Stimulated activated CD8-positive, alpha-beta memory T cell treated with anti-CD3 and anti-CD28 coated beads, Interleukin-15, amount 100 ng/mL, for 48 hours (primary cell): ENCODE data around the gene RAB26.

Experiments used
- DNase-seq, 2 donors: peaks; one replicate each; pipeline ENCODE4 v3.0.0-alpha.2; 2020; ENCODE audit warnings: low read depth in 2 of 2

Gene RAB26

DNA sequence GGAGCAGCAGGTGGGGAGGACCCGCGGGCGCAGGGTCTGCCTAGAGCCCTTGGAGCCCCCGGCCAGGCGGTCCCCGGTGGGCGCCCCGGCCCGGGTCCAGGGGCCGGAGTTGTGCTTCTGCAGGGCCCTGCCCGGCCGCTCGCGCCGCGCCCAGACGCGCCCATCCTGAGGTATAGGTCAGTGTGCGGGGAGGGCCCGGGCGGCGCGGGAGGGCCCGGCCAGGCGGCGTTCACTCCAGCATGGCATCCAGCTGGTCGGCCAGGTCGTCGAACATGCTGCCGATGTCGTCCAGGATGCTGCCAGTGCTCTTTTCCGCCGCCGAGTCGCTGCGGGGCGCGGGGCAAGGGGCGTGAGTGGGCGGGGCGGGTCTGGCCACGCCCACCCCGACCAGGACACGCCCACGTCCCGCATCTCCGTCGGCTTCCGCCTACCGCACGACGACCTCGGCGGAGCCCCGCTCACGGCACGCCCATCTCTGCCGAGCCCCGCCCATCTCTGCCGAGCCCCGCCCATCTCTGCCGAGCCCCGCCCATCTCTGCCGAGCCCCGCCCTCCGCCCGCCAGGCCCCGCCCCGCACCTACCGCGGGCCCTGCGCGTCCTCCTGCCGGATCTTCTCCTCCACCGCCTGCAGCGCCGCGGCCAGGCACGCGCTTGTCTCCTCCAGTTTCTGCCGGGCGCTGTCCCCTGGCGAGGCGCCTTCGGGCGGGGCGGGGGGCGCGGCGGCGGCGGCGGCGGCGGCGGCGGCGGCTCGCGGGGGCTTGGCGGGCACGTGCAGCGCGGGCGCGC is 30.1 kb downstream of the RAB26 start:
- DNase-seq: peak in 1 of 2 donors; percentile 15

GRCh38 chr16:2179107-2179501 is 30.7 kb downstream of the RAB26 start:
- DNase-seq: no peak

- no peak for DNase-seq
These were observed 31.2 kb downstream of the RAB26 start for GRCh38 chr16:2179576-2179975.

- no peak for DNase-seq
These were observed 32.0 kb downstream of the RAB26 start for GRCh38 chr16:2180461-2180860.

GRCh38 chr16:2180962-2181923 is 32.8 kb downstream of the RAB26 start:
- DNase-seq: no peak

GRCh38 chr16:2181952-2182351 is 33.5 kb downstream of the RAB26 start:
- DNase-seq: no peak

GRCh38 chr16:2183671-2184070 is 35.2 kb downstream of the RAB26 start:
- DNase-seq: no peak

DNA sequence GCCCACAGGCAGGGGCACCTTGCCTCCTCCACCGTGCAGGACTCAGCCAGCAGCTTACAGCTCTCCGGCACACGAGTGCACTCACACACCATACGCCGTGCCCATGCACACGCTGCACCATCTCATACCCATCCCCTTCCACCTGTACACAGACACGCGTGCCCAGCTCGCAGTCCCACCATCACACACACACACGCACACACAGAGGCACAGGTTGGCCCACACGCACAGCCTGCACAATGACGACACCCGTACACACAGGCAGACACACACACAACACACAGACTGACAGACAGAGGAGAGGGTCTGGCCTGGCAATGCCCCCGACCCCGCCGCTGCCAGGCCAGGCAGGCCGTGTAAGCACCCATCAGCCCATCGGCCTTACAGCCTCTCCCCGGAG is 35.9 kb downstream of the RAB26 start:
- DNase-seq: no peak

GRCh38 chr16:2184962-2185361 is 36.5 kb downstream of the RAB26 start:
- DNase-seq: no peak

GRCh38 chr16:2186064-2186463 is 37.6 kb downstream of the RAB26 start:
- no peak for DNase-seq

GRCh38 chr16:2186505-2186904 is 38.1 kb downstream of the RAB26 start:
- DNase-seq: no peak

DNA sequence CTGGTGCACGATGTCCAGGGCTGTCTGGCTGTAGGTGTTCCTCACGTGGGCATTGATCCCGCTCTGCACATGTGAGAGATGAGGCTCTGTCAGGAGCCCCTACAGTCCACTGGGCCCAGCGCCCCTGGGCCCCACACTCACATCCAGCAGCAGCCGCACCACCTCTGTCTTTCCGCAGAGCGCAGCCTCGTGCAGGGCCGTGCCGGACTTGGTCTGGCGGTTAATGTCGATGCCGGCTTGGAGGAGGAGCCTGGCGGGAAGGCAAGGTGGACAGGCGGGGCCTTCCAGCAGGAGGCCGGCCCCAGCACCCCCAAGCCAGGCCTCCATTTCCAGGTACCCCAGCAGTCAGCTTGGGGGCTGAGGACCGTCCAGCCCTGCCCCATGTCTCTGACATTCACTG is 38.8 kb downstream of the RAB26 start:
- no peak for DNase-seq

DNA sequence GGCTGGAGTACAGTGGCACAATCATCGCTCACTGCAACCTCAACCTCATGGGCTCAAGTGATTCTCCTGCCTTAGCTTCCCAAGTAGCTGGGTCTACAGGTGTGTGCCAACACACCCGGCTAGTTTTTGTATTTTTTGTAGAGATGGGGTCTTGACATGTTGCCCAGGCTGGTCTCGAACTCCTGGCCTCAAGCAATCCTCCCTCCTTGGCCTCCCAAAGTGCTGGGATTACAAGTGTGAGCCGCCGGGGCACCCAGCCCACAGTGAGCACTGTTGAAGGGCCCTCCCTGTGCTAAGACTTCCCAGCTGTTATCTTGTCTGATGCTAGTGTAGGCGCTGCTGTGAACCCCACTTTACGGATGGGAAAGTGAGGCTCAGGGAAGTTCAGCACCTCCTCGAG is 40.0 kb downstream of the RAB26 start:
- no peak for DNase-seq

DNA sequence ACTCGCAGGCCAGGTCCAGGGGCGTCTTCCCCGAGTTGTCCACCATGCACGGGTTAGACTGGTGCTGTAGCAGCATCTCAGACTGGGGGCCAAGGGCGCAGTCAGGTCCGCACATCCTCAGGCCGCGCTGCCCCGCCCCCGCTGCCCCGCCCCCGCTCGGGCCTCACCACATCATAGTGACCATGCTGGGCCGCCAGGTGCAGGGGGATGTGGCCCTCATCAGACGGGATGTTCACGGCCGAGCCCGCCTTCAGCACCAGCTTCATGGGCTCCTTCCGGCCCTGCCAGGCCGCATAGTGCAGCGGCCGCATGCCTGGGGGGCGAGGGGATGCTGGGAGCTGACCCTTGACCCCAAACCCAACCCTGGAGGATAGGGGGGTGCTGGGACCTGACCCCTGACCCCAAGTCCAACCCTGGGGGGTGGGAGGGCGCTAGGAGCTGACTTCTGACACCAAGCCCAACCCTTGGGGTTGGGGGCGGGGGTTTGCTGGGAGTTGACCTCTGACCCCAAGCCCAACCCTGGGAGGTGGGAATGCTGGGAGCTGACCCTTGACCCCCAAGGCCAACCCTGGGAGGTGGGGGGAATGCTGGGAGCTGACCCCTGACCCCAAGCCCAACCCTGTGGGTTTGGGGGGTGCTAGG is 40.9 kb downstream of the RAB26 start:
- no peak for DNase-seq

- DNase-seq: no peak
These were observed 41.7 kb downstream of the RAB26 start for GRCh38 chr16:2190002-2190658.

- no peak for DNase-seq
These were observed 42.4 kb downstream of the RAB26 start for GRCh38 chr16:2190659-2191445.

DNA sequence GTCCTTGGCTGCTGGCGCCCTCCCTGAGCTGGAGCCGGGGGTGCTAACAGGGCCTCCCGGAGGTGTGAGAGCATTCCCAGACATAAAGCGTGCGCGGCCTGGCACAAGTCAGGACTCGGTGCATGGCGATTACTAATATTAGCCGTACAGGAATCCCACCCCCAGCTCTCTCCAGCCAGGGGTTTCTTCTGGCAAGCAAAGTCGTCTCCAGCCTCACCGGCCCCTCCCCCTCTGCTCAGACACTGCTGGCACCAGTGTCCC is 43.0 kb downstream of the RAB26 start:
- DNase-seq: no peak

- DNase-seq: no peak
These were observed 45.9 kb downstream of the RAB26 start for GRCh38 chr16:2194166-2194834.

DNA sequence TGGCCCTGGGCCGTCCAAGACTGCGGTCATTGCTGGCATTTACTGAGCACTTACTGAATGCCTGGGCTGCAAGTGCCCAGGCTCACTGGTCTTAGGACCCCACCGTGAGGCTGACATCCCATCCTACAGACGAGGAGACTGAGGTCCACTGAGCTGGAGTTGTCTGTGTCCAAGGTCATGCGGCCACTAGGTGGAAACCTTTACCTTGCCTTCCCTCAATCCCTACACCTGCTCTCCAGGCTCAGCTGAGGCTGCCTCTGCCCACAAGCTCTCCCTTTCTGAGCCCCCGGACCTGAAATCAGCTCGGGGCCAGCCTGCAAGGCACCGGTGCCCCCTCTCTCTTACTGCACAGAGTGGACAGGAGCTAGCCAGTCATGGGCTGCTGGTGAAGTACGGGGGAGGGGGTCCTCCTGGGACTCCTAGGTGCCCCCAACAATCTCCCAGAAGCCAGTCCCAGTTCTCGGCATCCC is 46.5 kb downstream of the RAB26 start:
- no peak for DNase-seq

- no peak for DNase-seq
These were observed 47.1 kb downstream of the RAB26 start for GRCh38 chr16:2195322-2196161.
